Endothelial cell of umbilical vein (primary cell): Measurements from ENCODE around the gene MAP6. TPM values are rescaled to one million over a fixed set of nuclear protein-coding genes. Genes with fewer than 3 reads are reported as not detected.

ENCODE experiments used
- BruUV-seq: library from RNA; stranded (reverse); fragments of 400-500 nt; replicated peaks from 2 replicates; lab custom pipeline; 2021; lab: Mats Ljungman, UMichigan
- CTCF ChIA-PET: fragments of 300-600, 350-600 bp; sonication (Branson Sonifier 250); formaldehyde crosslinking; loops from one replicate; lab custom pipeline; 2021; ENCODE audit warnings: antibody characterized with exemption, inconsistent platforms; lab: Charles Lee
- POLR2A ChIA-PET: fragments of 300-600, 350-600 bp; sonication (Branson Sonifier 250); formaldehyde crosslinking; loops from one replicate; lab custom pipeline; 2021; ENCODE audit warnings: antibody characterized with exemption, inconsistent platforms; lab: Charles Lee
- DNase-seq: peaks from one replicate; pipeline ENCODE4 v3.0.0-alpha.2; 2011; ENCODE audit warnings: low read depth, low spot score
- FAIRE-seq: peaks from 2 replicates; lab custom pipeline; 2011; peaks lifted over from hg19 to GRCh38; lab: Jason Lieb, UNC
- H2AFZ ChIP-seq: 2 replicates; pipeline ENCODE4 v1.6.0; 2012; ENCODE audit warnings: low read depth, low read length, control low read depth, inconsistent platforms
- H3K27ac ChIP-seq: 2 replicates; pipeline ENCODE4 v1.5.1; 2011; ENCODE audit warnings: low read depth, mild to moderate bottlenecking, control low read depth, low read length, moderate library complexity; ENCODE audit not compliant: insufficient read depth
- H3K27me3 ChIP-seq, 2 experiments: 2 replicates each; pipeline versions ENCODE4 v1.6.0 to v1.6.1; 2011; ENCODE audit warnings: low read length in 2 of 2, mixed read lengths in 1 of 2; ENCODE audit not compliant: control insufficient read depth in 2 of 2, insufficient read depth in 2 of 2
- H3K36me3 ChIP-seq, 2 experiments: 2 replicates in 1 of 2; 3 replicates in 1 of 2; pipeline ENCODE4 v1.5.1; 2011; ENCODE audit warnings: low read length in 2 of 2, mild to moderate bottlenecking in 1 of 2, moderate library complexity in 1 of 2; ENCODE audit not compliant: control insufficient read depth in 2 of 2, insufficient read depth in 2 of 2; ENCODE audit errors: extremely low read depth in 1 of 2
- H3K4me1 ChIP-seq: 3 replicates; pipeline ENCODE4 v1.5.1; 2011; ENCODE audit warnings: mild to moderate bottlenecking, low read length; ENCODE audit not compliant: control insufficient read depth, insufficient read depth; ENCODE audit errors: extremely low read depth
- H3K4me2 ChIP-seq: 2 replicates; pipeline ENCODE4 v1.6.1; 2011; ENCODE audit warnings: low read length, control low read depth, mixed read lengths; ENCODE audit not compliant: insufficient read depth
- H3K4me3 ChIP-seq, 3 experiments: fragments of 200-600 bp in 1 of 3; sonication (generic), shearing (Covaris generic) in 1 of 3; replicated peaks in 1 of 3; 2 replicates each; pipeline ENCODE4 v1.5.1; 2011 to 2016; ENCODE audit warnings: control low read depth in 3 of 3, low read length in 3 of 3, mild to moderate bottlenecking in 2 of 3, inconsistent platforms in 1 of 3, low read depth in 1 of 3, moderate library complexity in 1 of 3; ENCODE audit not compliant: insufficient read depth in 1 of 3
- H3K79me2 ChIP-seq: 2 replicates; pipeline ENCODE4 v1.6.0; 2012; ENCODE audit warnings: low read length, inconsistent platforms; ENCODE audit not compliant: control insufficient read depth, insufficient read depth
- H3K9ac ChIP-seq: replicated peaks from 2 replicates; pipeline ENCODE3; 2011; ENCODE audit warnings: low read length, control low read depth; ENCODE audit not compliant: insufficient read depth; ENCODE audit errors: extremely low read depth
- H3K9me1 ChIP-seq: replicated peaks from 3 replicates; pipeline ENCODE4 v1.6.0; 2011; ENCODE audit warnings: mild to moderate bottlenecking, low read length; ENCODE audit not compliant: control insufficient read depth, insufficient read depth; ENCODE audit errors: extremely low read depth
- H3K9me3 ChIP-seq: replicated peaks from 2 replicates; pipeline ENCODE4 v1.5.1; 2012; ENCODE audit warnings: low read length, inconsistent platforms; ENCODE audit not compliant: control insufficient read depth, insufficient read depth
- H4K20me1 ChIP-seq: replicated peaks from 2 replicates; pipeline ENCODE3; 2011; ENCODE audit warnings: mild to moderate bottlenecking, low read length; ENCODE audit not compliant: control insufficient read depth, insufficient read depth; ENCODE audit errors: extremely low read depth
- CTCF ChIP-seq, 2 donors: IDR thresholded peaks; 1 replicate in 1 of 2; 2 replicates in 1 of 2; pipeline ENCODE4 v1.5.1; 2011; ENCODE audit warnings: low read length in 2 of 2, mild to moderate bottlenecking in 2 of 2, moderate library complexity in 2 of 2, control low read depth in 1 of 2, inconsistent platforms in 1 of 2, low read depth in 1 of 2; ENCODE audit not compliant: insufficient read depth in 1 of 2; ENCODE audit errors: extremely low read depth in 1 of 2
- FOS ChIP-seq: IDR thresholded peaks from 2 replicates; pipeline ENCODE4 v1.6.1; 2011; ENCODE audit warnings: mild to moderate bottlenecking, low read length, moderate library complexity, borderline replicate concordance; ENCODE audit not compliant: insufficient read depth
- GATA2 ChIP-seq: IDR thresholded peaks from 2 replicates; pipeline ENCODE4 v1.7.0; 2011; ENCODE audit warnings: low read depth, mild to moderate bottlenecking, moderate library complexity, mixed read lengths, low read length; ENCODE audit not compliant: insufficient read length, insufficient read depth
- JUN ChIP-seq: IDR thresholded peaks from 2 replicates; pipeline ENCODE4 v1.6.1; 2011; ENCODE audit warnings: borderline replicate concordance, low read depth; ENCODE audit not compliant: insufficient read length, insufficient read depth
- MAX ChIP-seq: IDR thresholded peaks from 2 replicates; pipeline ENCODE4 v1.6.1; 2011; ENCODE audit not compliant: insufficient read depth, insufficient read length
- MYC ChIP-seq: IDR thresholded peaks from one replicate; pipeline ENCODE4 v1.6.1; 2011; ENCODE audit warnings: mild to moderate bottlenecking, low read depth, low read length
- POLR2A ChIP-seq: IDR thresholded peaks from 2 replicates; pipeline ENCODE4 v1.6.1; 2012; ENCODE audit warnings: low read depth, mild to moderate bottlenecking, control low read depth, low read length
- dilution Hi-C: fragments of 300-500 bp; cut with MboI; formaldehyde crosslinking; loops from one replicate; pipeline ENCODE4 v1.15.0; 2019; ENCODE audit warnings: low sequenced_read_pairs; ENCODE audit not compliant: extremely low pct_ligation_motif_present
- intact Hi-C: fragments of 100-400 bp; cut with micrococcal nuclease; formaldehyde crosslinking; loops from one replicate; pipeline ENCODE4 v1.10.0; 2022
- polyA plus RNA-seq, 4 experiments: library from polyadenylated mRNA; depleted of rRNA in 3 of 4; stranded (reverse) in 3 of 4; unstranded in 1 of 4; fragments of >200 nt; gene quantifications; 2 replicates each; pipeline versions ENCODE4 v1.2.1 to v1.2.3, GENCODE V29; 2011 to 2012; ENCODE audit warnings: missing spikeins in 1 of 4
- total RNA-seq: library from RNA; stranded (reverse); gene quantifications from 2 replicates; pipeline ENCODE4 v1.2.3, GENCODE V29; 2021

MAP6 gene
- total and polyA plus RNA-seq, 2 donors (not counting 3 experiments of a cell fraction or from before 2014, with no cell fraction given) = 0.12 TPM; not detected in 1

GRCh38 chr11:75603791-75604736 lies 64.8 kb downstream of the MAP6 start:
- peak; percentile 99 for FAIRE-seq
- no peaks in the 10 kb centered on the region for H3K36me3 ChIP-seq
- H3K79me2 ChIP-seq = no peaks in the 10 kb centered on the region
- H3K9ac ChIP-seq = peak overlapping the region; percentile 60
- no peaks in the 10 kb centered on the region for H3K27me3 ChIP-seq
- CTCF ChIA-PET = interaction anchor here (0.8 to 3.5 kb wide), 8 partner anchors 9 to 102 kb away, joined by 3 to 16 read pairs (median 4); no protein-coding TSS in a partner anchor
- BruUV-seq = TSS peak; percentile 95
- no peaks in the 10 kb centered on the region for H4K20me1 ChIP-seq
- peak overlapping the region in 1 of 3 experiments; percentile 40 for H3K4me3 ChIP-seq
- no peaks in the 10 kb centered on the region for H3K9me3 ChIP-seq
- TF ChIP-seq MAX (no peak), JUN (peak; percentile 87), GATA2 (no peak), CTCF (IDR thresholded peaks at IDR 0.05; ENCODE audit: extremely low read depth in 1 of 2, insufficient read depth in 1 of 2, low read depth in 1 of 2, low read length in 2 of 2) (no peak), FOS (peak; percentile 84), MYC (no peak), POLR2A (peak; percentile 49)
- DNase-seq = peak; percentile 92
- H3K9me1 ChIP-seq = no peaks in the 10 kb centered on the region
- H3K4me2 ChIP-seq = peak overlapping the region; percentile 71
- dilution Hi-C loops = no loop called here
- intact Hi-C loops = loop anchor here (1.0 to 5.0 kb wide), 2 partner anchors 22 to 63 kb away; partner anchors contain the start of gene MAP6
- H3K4me1 ChIP-seq = peaks cover 24% of the 10 kb centered on the region
- H3K27ac ChIP-seq = peak overlapping the region; percentile 88
- H2AFZ ChIP-seq = peak overlapping the region; percentile 79
- POLR2A ChIA-PET = interaction anchor here (0.6 to 1.6 kb wide), 2 partner anchors 20 to 671 kb away, joined by 3 to 7 read pairs; no protein-coding TSS in a partner anchor
